GM12873 (cell line): ENCODE data around the gene DISC1.

ENCODE experiments used
- CTCF ChIP-seq: IDR thresholded peaks from 2 replicates; pipeline ENCODE4 v1.5.1; 2012; ENCODE audit warnings: low read depth, mild to moderate bottlenecking, moderate library complexity, low read length, control low read depth; ENCODE audit not compliant: insufficient read depth; ENCODE audit errors: missing control alignments

The DISC1 gene

GRCh38 chr1:231770506-231771175 lies 144.1 kb downstream of the DISC1 start:
- TF ChIP-seq CTCF, result no peak

- TF ChIP-seq CTCF, result no peak
These were observed 148.2 kb downstream of the DISC1 start for GRCh38 chr1:231774719-231775335.

GRCh38 chr1:231776010-231776756 lies 149.6 kb downstream of the DISC1 start:
- TF ChIP-seq CTCF, result no peak

GRCh38 chr1:231776757-231777062 lies 150.1 kb downstream of the DISC1 start:
- TF ChIP-seq CTCF, result no peak

GRCh38 chr1:231778009-231778719 lies 151.6 kb downstream of the DISC1 start:
- TF ChIP-seq CTCF, result no peak

- TF ChIP-seq CTCF, result no peak
These were observed 152.5 kb downstream of the DISC1 start for GRCh38 chr1:231779081-231779480.

GRCh38 chr1:231781892-231782291 lies 155.3 kb downstream of the DISC1 start:
- TF ChIP-seq CTCF, result no peak
